ENCODE results near the gene PYY.

DNA sequence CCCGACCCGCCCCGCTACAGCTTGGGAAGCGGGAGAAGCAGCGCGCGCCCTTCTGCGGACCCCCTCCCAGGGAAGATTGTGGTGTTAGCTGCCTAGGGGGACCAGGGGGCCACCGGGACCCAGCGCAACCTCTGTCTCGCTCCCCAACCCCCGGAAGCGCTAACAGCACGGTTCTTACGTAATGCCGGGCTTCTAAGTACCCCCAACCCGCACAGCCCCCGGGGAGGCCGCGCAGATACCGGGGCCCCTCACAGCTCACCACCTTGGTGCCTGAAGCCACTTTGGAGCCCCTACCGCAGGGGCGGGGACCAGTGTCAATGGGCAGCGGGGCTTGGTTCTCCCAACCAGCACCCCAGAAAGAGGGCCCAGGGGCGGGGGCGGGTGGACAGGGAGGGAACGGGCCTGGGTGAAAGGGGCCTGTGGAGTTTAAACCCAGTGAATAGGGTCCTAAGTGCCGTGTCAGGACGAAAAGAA is 46.8 kb downstream of the PYY start:
- no peak for TF ChIP-seq EP300 (IDR thresholded peaks at IDR 0.05; ENCODE audit: borderline replicate concordance)
- TF ChIP-seq, protein P1, sequence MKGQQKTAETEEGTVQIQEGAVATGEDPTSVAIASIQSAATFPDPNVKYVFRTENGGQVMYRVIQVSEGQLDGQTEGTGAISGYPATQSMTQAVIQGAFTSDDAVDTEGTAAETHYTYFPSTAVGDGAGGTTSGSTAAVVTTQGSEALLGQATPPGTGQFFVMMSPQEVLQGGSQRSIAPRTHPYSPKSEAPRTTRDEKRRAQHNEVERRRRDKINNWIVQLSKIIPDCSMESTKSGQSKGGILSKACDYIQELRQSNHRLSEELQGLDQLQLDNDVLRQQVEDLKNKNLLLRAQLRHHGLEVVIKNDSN (IDR thresholded peaks at IDR 0.05), result no peak
- no peak for TF ChIP-seq TAF1 (IDR thresholded peaks at IDR 0.05; ENCODE audit: low read depth)

Data from Ishikawa (cell line).